Measurements from ENCODE around the gene MR1.
A peak's percentile ranks its signal among the peaks of the same experiment; 100 is the strongest.

Gene MR1

GRCh38 chr1:181011301-181012202 is 22.2 kb upstream of the MR1 start:
- peak overlapping the region in 2 of 11 experiments; percentile 62 to 70; a peak in 5 of 22 replicates for H3K9ac ChIP-seq
- TF ChIP-seq Cebpa-rat (IDR thresholded peaks at IDR 0.05), result no peak
- H3K27ac ChIP-seq, result peak overlapping the region in 10 of 11 experiments; percentile 72 to 88 (median 83); a peak in 19 of 22 replicates
- no peaks in the 10 kb centered on the region for H3K27me3 ChIP-seq
- peak overlapping the region; percentile 45 to 88 (median 76) for H3K4me2 ChIP-seq
- H3K4me3 ChIP-seq, result no peak overlapping the region
- peaks cover 0 to 85% (median 8%) of the 10 kb centered on the region in 11 experiments; a peak in 11 of 22 replicates for H4K20me1 ChIP-seq
- peaks cover 44 to 70% (median 61%) of the 10 kb centered on the region in 10 experiments for H3K4me1 ChIP-seq
- peaks cover 0 to 52% (median 15%) of the 10 kb centered on the region in 11 experiments; a peak in 12 of 22 replicates for H3K9me3 ChIP-seq (replicated peaks in 1 of 11)
- H3K36me3 ChIP-seq, result peaks cover 0 to 50% (median 20%) of the 10 kb centered on the region in 11 experiments; a peak in 15 of 22 replicates

- H3K27me3 ChIP-seq, result no peaks in the 10 kb centered on the region
- H3K9ac ChIP-seq, result peak overlapping the region in 5 of 11 experiments; percentile 16 to 70 (median 64); a peak in 9 of 22 replicates
- H3K4me2 ChIP-seq, result peak overlapping the region; percentile 45 to 88 (median 76)
- no peak for TF ChIP-seq Cebpa-rat (IDR thresholded peaks at IDR 0.05)
- peaks cover 0 to 56% (median 23%) of the 10 kb centered on the region in 11 experiments; a peak in 17 of 22 replicates for H3K36me3 ChIP-seq
- peak overlapping the region; percentile 23 to 88 (median 82); a peak in 21 of 22 replicates for H3K27ac ChIP-seq
- peaks cover 44 to 75% (median 64%) of the 10 kb centered on the region in 10 experiments for H3K4me1 ChIP-seq
- H3K9me3 ChIP-seq (replicated peaks in 1 of 11), result peaks cover 0 to 58% (median 19%) of the 10 kb centered on the region in 11 experiments; a peak in 13 of 22 replicates
- peaks cover 0 to 83% (median 7%) of the 10 kb centered on the region in 11 experiments; a peak in 11 of 22 replicates for H4K20me1 ChIP-seq
- peak overlapping the region in 1 of 10 experiments; percentile 33; a peak in 1 of 20 replicates for H3K4me3 ChIP-seq
Measured at GRCh38 chr1:181012203-181012745, 21.5 kb upstream of the MR1 start.

DNA sequence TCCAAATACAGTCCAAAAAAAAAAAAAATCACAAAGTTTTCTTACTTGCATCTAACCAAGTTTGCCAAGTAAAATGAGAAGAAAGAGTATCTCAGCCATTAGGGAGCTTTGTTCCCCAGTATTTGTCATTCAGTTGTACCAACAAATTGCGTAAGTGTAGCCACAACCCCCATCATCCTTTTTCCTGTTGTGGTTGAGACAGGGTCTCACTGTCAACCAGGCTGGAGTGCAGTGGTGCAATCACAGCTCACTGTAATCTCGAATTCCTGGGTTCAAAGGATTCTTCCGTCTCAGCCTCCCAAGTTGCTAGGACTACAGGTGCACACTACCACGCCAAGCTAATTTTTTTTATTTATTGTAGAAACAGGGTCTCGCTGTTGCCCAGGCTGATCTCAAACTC is 20.6 kb upstream of the MR1 start:
- TF ChIP-seq Cebpa-rat (IDR thresholded peaks at IDR 0.05), result peak; percentile 53 to 96 (median 94); a peak in 19 of 22 replicates

DNA sequence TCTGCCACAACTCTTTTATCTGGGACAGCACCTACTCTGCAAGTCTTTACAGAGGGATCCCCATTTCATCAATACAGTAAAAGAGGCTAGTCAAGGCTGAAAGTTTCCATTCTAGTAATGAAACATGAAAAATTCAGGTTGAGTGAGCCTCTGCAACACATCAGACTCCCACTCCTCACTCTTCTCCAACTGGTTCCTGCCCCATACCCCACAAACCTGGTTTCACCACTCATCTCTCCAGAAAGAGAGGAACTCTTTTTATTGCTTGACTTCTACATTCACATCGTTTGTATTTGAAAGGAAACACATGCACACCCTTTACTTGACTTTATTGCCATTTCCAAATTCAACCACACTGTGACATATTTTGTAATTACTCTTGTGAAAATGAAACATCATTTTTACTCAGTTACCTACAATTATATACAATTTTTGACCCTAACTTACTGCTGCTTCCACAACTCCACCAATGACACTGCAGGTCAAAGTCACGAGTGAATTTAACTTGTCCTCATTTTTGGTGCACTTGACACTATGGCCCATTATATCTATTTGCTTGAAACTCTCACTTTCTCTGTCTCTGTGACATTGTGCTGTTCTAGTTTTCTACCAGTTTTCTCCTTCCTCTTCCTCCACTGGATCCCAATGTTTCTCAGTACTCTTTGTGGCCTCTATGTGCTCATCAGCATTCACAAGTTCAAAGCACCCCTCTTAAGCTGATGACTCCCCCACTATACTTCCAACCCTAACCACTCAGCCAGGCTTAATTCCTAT is 19.1 kb upstream of the MR1 start:
- TF ChIP-seq Cebpa-rat (IDR thresholded peaks at IDR 0.05), result no peak
- Histone ChIP-seq H3K9ac (peak overlapping the region in 6 of 11 experiments; percentile 36 to 70 (median 64); a peak in 11 of 22 replicates), H3K4me2 (peak overlapping the region; percentile 45 to 88 (median 76); a peak in 21 of 22 replicates), H4K20me1 (peaks cover 7 to 83% (median 13%) of the 10 kb centered on the region in 11 experiments; a peak in 17 of 22 replicates), H3K4me3 (peak overlapping the region in 3 of 10 experiments; percentile 9 to 33 (median 17); a peak in 2 of 20 replicates), H3K27me3 (no peaks in the 10 kb centered on the region), H3K4me1 (peaks cover 53 to 97% (median 78%) of the 10 kb centered on the region in 10 experiments), H3K9me3 (replicated peaks in 1 of 11) (peaks cover 0 to 67% (median 19%) of the 10 kb centered on the region in 11 experiments; a peak in 13 of 22 replicates), H3K36me3 (peaks cover under 1 to 62% (median 32%) of the 10 kb centered on the region in 11 experiments; a peak in 17 of 22 replicates), H3K27ac (peak overlapping the region; percentile 43 to 88 (median 82))

More for the DNA sequence above, 20.6 kb upstream of the MR1 start:
- peak overlapping the region in 7 of 10 experiments; percentile 11 to 38 (median 24); a peak in 8 of 20 replicates for H3K4me3 ChIP-seq
- peak overlapping the region; percentile 23 to 88 (median 82); a peak in 21 of 22 replicates for H3K27ac ChIP-seq
- H3K9me3 ChIP-seq (replicated peaks in 1 of 11), result peaks cover 0 to 67% (median 19%) of the 10 kb centered on the region in 11 experiments; a peak in 13 of 22 replicates
- H4K20me1 ChIP-seq, result peaks cover 0 to 83% (median 2%) of the 10 kb centered on the region in 11 experiments; a peak in 8 of 22 replicates
- peak overlapping the region; percentile 45 to 88 (median 76) for H3K4me2 ChIP-seq
- peak overlapping the region in 9 of 11 experiments; percentile 36 to 70 (median 54); a peak in 14 of 22 replicates for H3K9ac ChIP-seq
- H3K4me1 ChIP-seq, result peaks cover 44 to 84% (median 66%) of the 10 kb centered on the region in 10 experiments
- H3K27me3 ChIP-seq, result no peaks in the 10 kb centered on the region
- peaks cover 0 to 65% (median 30%) of the 10 kb centered on the region in 11 experiments; a peak in 17 of 22 replicates for H3K36me3 ChIP-seq

DNA sequence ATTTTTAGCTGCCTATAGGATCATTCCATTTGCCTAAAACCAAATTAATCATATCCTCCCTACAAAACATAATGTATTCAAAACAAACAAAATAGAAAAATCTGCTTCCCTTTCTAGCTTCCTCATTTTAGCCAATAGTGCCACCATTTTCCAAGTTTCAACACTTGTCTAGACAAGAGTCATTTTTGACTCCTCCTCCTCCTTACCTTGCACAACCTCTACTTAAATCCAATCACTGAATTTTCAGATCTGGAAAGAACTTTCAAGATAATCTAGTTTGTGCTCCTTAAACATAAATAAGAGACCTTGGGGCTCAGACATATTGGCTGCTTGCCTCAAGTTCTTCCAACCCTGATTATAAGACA is 18.6 kb upstream of the MR1 start:
- Histone ChIP-seq H3K27me3 (no peaks in the 10 kb centered on the region), H3K4me2 (peak overlapping the region; percentile 0 to 88 (median 76); a peak in 17 of 22 replicates), H3K4me3 (no peak overlapping the region), H3K4me1 (peaks cover 54 to 97% (median 82%) of the 10 kb centered on the region in 10 experiments), H3K9me3 (replicated peaks in 1 of 11) (peaks cover 0 to 66% (median 19%) of the 10 kb centered on the region in 11 experiments; a peak in 13 of 22 replicates), H3K27ac (peak overlapping the region; percentile 43 to 88 (median 82); a peak in 21 of 22 replicates), H3K9ac (peak overlapping the region in 7 of 11 experiments; percentile 23 to 70 (median 62); a peak in 11 of 22 replicates), H3K36me3 (peaks cover 4 to 57% (median 33%) of the 10 kb centered on the region in 11 experiments; a peak in 17 of 22 replicates), H4K20me1 (peaks cover 12 to 83% (median 18%) of the 10 kb centered on the region in 11 experiments; a peak in 18 of 22 replicates)
- peak in 3 of 11 experiments; percentile 79 to 87 (median 85); a peak in 6 of 22 replicates for TF ChIP-seq Cebpa-rat (IDR thresholded peaks at IDR 0.05)

DNA sequence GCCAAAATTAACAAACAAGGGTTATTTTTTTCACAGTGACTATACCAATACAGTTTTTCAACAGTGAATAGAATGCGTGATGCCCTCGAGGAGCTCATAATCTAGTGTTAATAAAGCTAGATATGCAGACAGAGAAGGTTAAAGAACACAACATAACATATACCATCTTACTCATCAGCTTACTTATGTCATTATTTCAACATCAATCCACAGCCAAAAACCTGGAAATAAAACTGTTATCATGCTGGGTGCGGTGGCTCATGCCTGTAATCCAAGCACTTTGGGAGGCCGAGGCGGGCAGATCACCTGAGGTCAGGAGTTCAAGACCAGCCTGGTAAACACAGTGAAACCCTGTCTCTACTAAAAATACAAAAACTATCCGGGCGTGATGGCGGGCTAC is 17.2 kb upstream of the MR1 start:
- H3K4me1 ChIP-seq, result peaks cover 63 to 94% (median 81%) of the 10 kb centered on the region in 10 experiments

More for the DNA sequence above, 17.2 kb upstream of the MR1 start:
- Histone ChIP-seq H3K9ac (no peak overlapping the region), H3K36me3 (peaks cover 4 to 44% (median 29%) of the 10 kb centered on the region in 11 experiments; a peak in 17 of 22 replicates), H3K4me3 (no peak overlapping the region), H4K20me1 (peaks cover 20 to 83% (median 31%) of the 10 kb centered on the region in 11 experiments; a peak in 20 of 22 replicates), H3K27me3 (no peaks in the 10 kb centered on the region), H3K27ac (peak overlapping the region in 7 of 11 experiments; percentile 77 to 88 (median 86); a peak in 13 of 22 replicates), H3K9me3 (replicated peaks in 1 of 11) (peaks cover 0 to 53% (median 19%) of the 10 kb centered on the region in 11 experiments; a peak in 13 of 22 replicates), H3K4me2 (peak overlapping the region in 6 of 11 experiments; percentile 3 to 88 (median 76); a peak in 7 of 22 replicates)
- TF ChIP-seq Cebpa-rat (IDR thresholded peaks at IDR 0.05), result no peak
